HG02885 (cell line): ENCODE data around the gene PVALEF.

Experiments
- ATAC-seq: cut with Tn5 transposase; IDR thresholded peaks from one replicate; pipeline ENCODE4 v1.9.1; 2021; ENCODE audit warnings: mild to moderate bottlenecking; ENCODE audit not compliant: unreplicated experiment, poor library complexity

Gene PVALEF

GRCh38 chr17:81160747-81161453 lies 4.4 kb upstream of the PVALEF start:
- ATAC-seq, result no peak

- ATAC-seq, result no peak
Measured at GRCh38 chr17:81161536-81161935, 3.8 kb upstream of the PVALEF start.

DNA sequence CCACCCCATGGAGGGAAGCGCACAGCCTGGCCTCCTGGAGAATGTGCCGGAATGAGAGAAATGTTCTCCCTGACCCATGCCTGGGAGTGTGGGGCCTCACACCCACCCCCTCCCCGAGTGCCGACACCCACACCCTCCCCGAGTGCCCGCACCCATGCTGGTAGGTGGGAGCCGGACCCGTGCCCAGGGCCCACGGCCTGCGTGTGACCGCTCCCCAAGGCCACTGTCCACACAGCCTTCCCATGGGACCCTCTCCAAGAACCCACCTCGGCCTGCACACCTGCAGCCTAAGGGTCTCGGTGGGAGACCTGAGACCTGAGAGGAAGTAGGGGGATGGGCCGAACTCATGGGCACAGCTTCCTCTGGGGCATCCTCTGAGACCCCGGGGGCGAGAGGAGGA lies 3.3 kb upstream of the PVALEF start:
- ATAC-seq, result no peak

DNA sequence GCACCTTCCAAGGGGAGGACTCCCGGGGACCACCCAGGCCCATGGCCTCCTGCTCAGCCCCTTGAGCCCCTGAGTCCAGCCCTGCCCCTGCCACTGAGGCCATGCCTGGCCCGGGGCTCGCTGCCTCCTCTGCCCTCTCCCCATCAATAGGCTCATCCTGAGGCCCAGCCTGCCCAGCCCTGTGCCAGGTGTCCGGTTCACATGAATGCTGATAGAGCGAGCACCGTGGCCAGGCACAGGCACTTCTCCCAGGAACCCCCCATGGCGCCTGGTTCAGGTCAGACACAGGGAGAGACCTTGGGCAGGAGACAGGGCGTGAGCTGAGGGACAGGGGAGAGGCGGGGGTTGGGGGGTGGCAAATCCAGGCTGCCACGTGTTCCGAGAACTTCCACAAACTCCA lies 2.8 kb upstream of the PVALEF start:
- no peak for ATAC-seq

DNA sequence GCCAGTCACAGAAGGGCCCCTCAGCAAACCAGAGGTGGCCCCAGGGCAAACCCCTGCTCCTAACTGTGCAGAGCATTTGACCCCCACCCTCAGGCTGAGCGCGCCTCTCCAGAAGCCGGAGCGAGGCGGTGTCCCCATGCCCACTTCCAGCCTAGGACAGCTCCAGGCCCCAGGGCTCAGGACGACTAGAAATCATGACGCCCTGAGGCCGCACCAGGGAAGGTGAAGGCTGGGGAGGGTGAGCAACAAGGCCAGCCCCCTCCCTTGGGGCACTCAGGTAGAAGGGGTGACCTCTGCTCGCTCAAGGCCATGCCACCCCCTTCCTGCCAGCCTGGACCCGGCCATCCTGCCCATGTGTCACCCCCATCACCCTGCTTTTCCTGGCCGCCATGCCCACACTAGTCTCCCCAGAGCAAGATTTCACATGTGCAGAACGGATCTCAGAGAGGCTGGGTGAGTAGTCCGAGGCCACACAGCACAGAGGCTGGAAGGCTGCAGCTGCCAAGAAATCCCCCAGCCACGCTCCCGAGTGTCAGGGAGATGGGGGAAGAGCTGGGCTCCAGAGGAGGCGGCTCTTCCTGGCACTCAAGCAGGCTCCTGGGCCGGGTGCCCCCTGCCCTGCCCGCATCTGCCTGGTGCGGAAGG lies 2.1 kb upstream of the PVALEF start:
- ATAC-seq, result no peak

DNA sequence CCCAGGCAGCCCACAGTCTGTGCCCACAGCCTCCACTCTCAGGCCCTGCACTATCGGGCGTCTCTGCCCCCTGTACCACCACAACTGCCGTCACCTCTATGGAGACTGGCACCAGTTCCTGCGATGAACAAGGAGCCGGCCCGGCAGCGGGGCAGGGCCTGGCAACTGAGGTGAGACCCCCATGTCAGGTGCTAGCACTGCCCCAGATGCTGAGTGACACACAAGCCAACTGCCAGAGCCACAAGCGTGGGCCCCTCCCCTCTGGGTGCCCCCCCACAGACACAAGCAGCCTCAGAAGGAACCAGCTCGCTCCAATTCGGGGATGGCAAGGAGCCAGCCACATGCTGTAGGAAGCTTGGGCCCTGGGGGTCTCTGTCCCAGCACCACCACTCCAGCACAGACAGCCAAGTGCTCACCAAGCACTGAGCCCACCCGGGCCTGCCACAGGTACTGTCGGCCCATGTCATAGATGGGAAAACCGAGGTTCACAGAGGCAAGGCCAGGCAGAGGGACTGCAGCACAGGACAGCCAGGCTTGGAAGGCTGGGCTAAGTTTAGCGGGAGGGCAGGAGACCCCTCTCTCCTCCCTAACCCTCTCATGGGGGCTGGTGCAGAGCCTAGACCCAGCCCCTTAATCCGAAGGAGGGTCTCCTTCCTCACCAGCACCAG lies 1.5 kb upstream of the PVALEF start:
- ATAC-seq, result no peak

DNA sequence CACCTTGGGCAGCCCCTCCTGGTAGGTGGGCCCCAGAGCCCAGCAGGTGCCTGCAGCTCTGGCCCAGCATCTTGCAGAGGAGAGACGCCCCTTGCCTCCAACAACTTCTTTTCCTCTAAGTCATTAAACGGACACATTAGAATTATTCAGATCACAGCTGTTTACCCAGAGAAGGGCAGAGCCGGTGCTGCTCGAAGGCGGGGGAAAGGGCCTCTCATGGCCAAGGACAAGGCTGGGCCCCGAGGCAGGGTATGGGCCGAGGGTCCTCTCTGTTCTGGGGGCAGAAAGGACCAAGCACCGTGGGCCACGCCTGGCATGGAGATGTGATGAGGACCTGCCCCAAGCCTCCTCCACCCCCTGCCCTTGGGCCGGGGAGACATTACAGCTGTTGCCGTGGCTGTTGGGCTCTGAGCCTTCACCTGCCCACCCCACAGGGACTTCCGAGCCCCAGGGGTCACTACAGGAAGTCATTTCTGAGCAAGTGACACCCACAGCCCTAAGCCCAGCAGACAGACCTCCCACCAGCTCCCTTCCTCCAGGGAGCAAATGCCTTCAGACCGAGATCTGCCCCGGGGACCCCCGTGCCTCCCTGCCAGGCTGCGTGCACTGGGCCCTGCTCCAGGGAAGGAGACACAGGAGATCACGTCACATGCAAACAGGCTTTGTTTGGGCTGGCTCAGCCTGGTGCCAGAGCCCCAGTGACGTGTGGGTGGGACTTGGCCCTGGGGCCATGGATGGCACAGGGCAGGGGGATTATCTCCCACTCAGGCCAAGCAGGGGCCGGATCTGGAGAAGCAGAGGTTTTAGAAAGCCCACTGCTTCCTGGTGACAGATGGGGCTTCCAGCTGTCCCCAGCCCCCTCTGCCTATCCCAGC lies 699 bp upstream of the PVALEF start:
- no peak for ATAC-seq

DNA sequence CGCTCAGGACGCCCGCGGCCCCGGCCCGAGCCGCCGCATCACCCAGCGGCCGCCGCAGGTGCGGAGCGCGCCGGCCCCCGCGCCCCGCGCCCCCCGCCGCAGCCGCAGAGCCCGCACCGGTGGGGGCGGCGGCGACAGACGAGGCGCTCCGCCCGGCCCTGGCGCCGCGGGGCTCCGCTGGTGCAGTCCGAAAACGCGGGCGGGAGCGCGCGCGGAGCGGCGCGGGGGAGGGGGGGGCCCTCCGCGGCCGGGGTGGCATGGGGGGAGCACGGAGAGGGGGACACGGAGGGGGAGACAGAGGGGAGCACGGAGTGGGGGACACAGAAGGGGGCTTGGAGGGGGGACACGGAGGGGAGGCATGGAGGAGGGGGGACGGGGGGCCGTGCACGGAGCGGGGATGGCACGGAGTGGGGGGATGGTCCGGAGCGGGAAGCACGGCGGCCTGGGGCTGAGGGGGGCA lies 756 bp downstream of the PVALEF start, which contains the start of gene AATK:
TSS of gene AATK (minus strand) at position 189 of the 460 bp plus-strand sequence. CDS start 229 bp downstream, outside the sequence.
- ATAC-seq, result no peak

DNA sequence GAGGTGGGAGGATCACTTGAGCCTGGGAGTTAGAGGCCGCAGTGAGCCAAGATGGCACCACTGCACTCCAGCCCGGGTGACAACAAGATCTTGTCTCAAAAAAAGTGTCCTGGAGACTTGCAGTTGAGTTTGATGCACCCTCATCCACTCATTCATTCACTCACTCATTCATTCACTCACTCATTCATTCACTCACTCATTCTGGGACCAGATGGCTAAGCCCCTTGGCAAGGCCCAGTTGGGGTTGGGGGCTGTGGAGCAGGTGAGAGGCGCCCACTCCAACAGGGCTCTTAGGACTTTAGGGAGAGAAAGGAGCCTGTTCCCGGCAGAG lies 1.9 kb downstream of the PVALEF start:
- ATAC-seq, result no peak

- ATAC-seq, result no peak
Measured at GRCh38 chr17:81167638-81168037, 2.3 kb downstream of the PVALEF start.

DNA sequence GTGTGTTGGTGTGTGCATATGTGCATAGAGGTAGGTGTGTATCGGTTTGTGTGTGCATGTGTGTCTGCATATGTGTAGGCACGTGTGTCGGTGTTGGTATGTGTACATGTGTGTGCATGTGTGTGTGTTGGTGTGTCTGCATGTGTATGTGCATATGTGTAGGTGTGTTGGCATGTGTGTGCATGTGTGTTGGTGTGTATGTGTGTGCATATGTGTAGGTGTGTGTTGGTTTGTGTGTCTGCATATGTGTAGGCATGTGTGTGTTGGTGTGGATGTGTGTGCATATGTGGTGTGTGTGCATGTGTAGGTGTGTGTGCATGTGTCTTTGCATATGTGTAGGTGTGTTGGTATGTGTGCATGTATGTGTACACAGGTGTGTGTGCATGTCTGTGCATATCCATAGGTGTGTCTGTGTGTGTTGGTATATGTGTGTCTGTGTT lies 4.6 kb downstream of the PVALEF start:
- no peak for ATAC-seq

DNA sequence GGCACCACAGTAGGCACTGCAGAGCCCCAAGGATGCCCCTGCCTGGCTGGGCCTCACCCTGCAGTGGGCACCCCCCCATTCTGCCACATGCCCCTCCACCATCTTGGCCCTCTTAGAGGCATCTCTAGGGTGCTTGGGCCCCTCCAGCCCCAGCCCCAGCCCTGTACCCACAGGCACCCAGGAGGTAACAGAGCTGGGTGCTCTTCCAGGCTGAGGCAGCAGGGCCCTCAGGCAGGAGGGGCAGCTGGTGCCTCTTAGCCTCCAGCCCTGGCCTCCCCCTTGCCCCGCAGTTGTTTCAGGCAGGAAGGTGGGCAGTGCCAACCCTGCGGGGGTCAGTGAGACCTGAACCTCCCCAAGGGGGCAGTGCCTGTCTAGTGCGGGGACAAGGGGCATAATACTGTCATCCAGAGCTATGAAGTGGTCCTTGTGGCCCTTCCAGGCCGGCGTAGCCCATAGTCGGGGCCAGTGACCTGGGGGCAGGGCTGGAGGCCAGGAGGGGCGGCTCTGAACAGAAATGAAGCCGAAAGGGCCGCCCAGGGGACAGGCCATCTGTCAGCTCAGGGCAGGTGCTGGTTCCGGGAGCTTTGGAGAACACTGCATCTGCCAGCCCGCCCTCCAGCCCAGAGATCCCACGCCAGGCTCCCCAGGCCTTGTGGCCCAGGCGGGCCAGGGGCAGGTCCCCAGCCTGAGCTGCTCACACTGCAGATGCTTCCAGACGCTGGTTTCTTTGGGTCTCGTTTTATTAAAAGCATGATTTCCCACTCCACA lies 5.6 kb downstream of the PVALEF start:
- ATAC-seq, result no peak

DNA sequence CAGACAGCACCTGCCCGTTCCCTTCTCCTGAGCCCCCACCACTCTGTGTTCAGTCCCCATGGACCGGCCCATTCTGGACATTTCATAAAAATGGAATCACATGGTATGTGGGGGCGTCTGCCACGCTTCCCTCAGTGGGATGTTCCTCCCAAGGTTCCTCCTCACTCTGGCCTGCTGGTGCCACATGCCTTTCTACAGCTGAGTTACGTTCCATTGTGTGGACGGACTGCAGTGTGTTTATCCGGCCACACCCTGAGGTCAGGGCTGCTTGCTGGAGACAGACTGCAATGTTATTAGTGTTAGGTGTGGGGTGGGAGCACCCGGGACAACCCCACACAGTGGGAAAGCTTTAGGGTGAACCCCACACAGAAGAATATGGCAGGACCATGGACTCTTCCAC lies 6.6 kb downstream of the PVALEF start:
- ATAC-seq, result no peak

DNA sequence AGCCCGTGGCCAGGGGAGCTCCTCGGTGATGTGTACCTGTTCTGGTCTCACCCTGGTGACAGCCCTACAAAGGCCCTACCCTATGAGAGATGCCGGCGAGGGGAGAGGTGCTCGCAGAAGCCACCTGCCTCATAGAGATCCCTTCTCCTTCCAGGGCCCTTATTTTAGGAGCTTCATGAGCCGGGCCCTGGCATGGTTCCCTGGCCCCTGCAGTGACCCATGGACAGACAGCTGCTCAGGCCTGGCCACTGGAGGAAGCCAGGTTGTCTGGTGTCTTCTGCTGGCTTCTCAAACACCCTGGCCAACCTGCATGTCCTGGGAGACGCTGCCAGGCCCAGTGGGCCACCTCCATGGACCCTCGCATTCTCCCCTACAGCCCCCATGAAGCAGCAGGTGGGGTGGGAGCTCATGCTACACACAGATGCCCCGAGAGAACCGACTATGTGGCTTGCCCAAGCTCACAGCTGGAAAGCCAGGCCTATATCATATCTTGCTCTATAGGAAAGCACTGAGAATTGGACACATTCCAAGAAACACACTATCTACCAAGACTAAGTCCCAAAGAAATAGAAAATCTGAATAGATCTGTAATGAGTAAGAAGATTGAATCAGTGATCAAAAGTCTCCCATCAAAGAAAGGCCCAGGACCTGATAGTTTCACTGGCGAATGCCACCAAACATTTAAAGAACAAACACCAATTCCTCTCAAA lies 7.9 kb downstream of the PVALEF start:
- no peak for ATAC-seq

- ATAC-seq, result no peak
Measured at GRCh38 chr17:81173762-81174155, 8.5 kb downstream of the PVALEF start.

- ATAC-seq, result no peak
Measured at GRCh38 chr17:81176666-81177065, 11.4 kb downstream of the PVALEF start.

- ATAC-seq, result no peak
Measured at GRCh38 chr17:81178136-81179091, 13.1 kb downstream of the PVALEF start.

GRCh38 chr17:81179220-81179619 lies 13.9 kb downstream of the PVALEF start:
- ATAC-seq, result no peak
